Subcutaneous abdominal adipose tissue (tissue), 5 donors: ENCODE measurements around the gene TAF11.
A peak's percentile ranks its signal among the peaks of the same experiment; 100 is the strongest.
"Not testable (repeated sequence)": the region's sequence is repeated elsewhere in the genome, so short reads cannot be mapped to it uniquely, and the experiment has no call there.

Experiments
- H3K27ac ChIP-seq: one replicate; pipeline ENCODE4 v1.7.0; 2013; ENCODE audit warnings: low read depth, mild to moderate bottlenecking, inconsistent platforms, low read length, moderate library complexity
- H3K27me3 ChIP-seq, 5 donors: one replicate each; pipeline ENCODE4 v1.7.0; 2013; ENCODE audit warnings: low read length in 5 of 5, inconsistent platforms in 1 of 5; ENCODE audit not compliant: control insufficient read depth in 5 of 5, insufficient read depth in 4 of 5
- H3K36me3 ChIP-seq, 5 donors: one replicate each; pipeline ENCODE4 v1.7.0; 2013; ENCODE audit warnings: low read length in 5 of 5; ENCODE audit not compliant: control insufficient read depth in 5 of 5, insufficient read depth in 5 of 5
- H3K4me1 ChIP-seq, 5 donors: one replicate each; pipeline ENCODE4 v1.7.0; 2013; ENCODE audit warnings: low read length in 5 of 5, mild to moderate bottlenecking in 3 of 5, moderate library complexity in 1 of 5; ENCODE audit not compliant: control insufficient read depth in 5 of 5, insufficient read depth in 5 of 5
- H3K4me3 ChIP-seq, 5 donors: one replicate each; pipeline ENCODE4 v1.7.0; 2013; ENCODE audit warnings: low read length in 5 of 5, low read depth in 1 of 5
- H3K9ac ChIP-seq, 5 donors: one replicate each; pipeline ENCODE4 v1.7.0; 2013; ENCODE audit warnings: low read length in 5 of 5, mild to moderate bottlenecking in 4 of 5, moderate library complexity in 3 of 5
- H3K9me3 ChIP-seq, 5 donors: one replicate each; pipeline ENCODE4 v1.7.0; 2013; ENCODE audit warnings: low read length in 5 of 5; ENCODE audit not compliant: control insufficient read depth in 5 of 5
- donor health status: healthy.
- donor health status: healthy.
- donor health status: healthy.
- donor health status: healthy.
- donor health status: healthy.

TAF11 gene

GRCh38 chr6:34887753-34888513, at the start of gene TAF11:
Gene TAF11 (minus strand): TSS chr6:34888042. CDS start chr6:34887957, 85 bp downstream.
- Histone ChIP-seq H3K9ac (peak within 1 kb of the TSS; percentile 83 to 95 (median 89)), H3K4me3 (peak within 1 kb of the TSS; percentile 86 to 97 (median 96)), H3K27me3 (no peaks in the 10 kb centered on the region), H3K9me3 (no peaks in the 10 kb centered on the region), H3K36me3 (peaks cover 0 to 6% (median 2%) of the 10 kb centered on the region in 5 donors), H3K27ac (peak within 1 kb of the TSS; percentile 91), H3K4me1 (peaks cover 7 to 43% (median 38%) of the 10 kb centered on the region in 5 donors)

- Histone ChIP-seq H3K4me1 (peaks cover 2 to 24% (median 8%) of the 10 kb centered on the region in 5 donors), H3K27me3 (no peaks in the 10 kb centered on the region), H3K4me3 (no peak overlapping the region), H3K9me3 (no peaks in the 10 kb centered on the region), H3K27ac (no peak overlapping the region), H3K36me3 (no peaks in the 10 kb centered on the region), H3K9ac (no peak overlapping the region)
Observed at GRCh38 chr6:34934516-34934915, 46.7 kb upstream of the TAF11 start.

- H3K9me3 ChIP-seq, H3K36me3 ChIP-seq, H3K9ac ChIP-seq, H3K4me3 ChIP-seq, H3K27me3 ChIP-seq, H3K27ac ChIP-seq: not testable (repeated sequence)
- peaks cover 2 to 20% (median 8%) of the 10 kb centered on the region in 5 donors for H3K4me1 ChIP-seq
Observed at GRCh38 chr6:34932202-34932601, 44.4 kb upstream of the TAF11 start.

GRCh38 chr6:34930221-34930620, 42.4 kb upstream of the TAF11 start:
- Histone ChIP-seq H3K9me3 (no peaks in the 10 kb centered on the region), H3K36me3 (no peaks in the 10 kb centered on the region), H3K27me3 (no peaks in the 10 kb centered on the region), H3K4me3 (no peak overlapping the region), H3K4me1 (peaks cover 2 to 19% (median 8%) of the 10 kb centered on the region in 5 donors), H3K9ac (no peak overlapping the region), H3K27ac (no peak overlapping the region)

- Histone ChIP-seq H3K4me1 (peaks cover 0 to 11% (median 3%) of the 10 kb centered on the region in 5 donors), H3K4me3 (no peak overlapping the region), H3K9me3 (no peaks in the 10 kb centered on the region), H3K36me3 (no peaks in the 10 kb centered on the region), H3K9ac (no peak overlapping the region), H3K27ac (no peak overlapping the region), H3K27me3 (no peaks in the 10 kb centered on the region)
Observed at GRCh38 chr6:34929241-34929978, 41.6 kb upstream of the TAF11 start.

GRCh38 chr6:34928695-34929094, 40.9 kb upstream of the TAF11 start:
- no peak overlapping the region for H3K9ac ChIP-seq
- peaks cover 0 to 8% (median 0%) of the 10 kb centered on the region in 5 donors for H3K4me1 ChIP-seq
- H3K4me3 ChIP-seq = no peak overlapping the region
- H3K9me3 ChIP-seq = no peaks in the 10 kb centered on the region
- H3K36me3 ChIP-seq = no peaks in the 10 kb centered on the region
- H3K27me3 ChIP-seq = no peaks in the 10 kb centered on the region
- H3K27ac ChIP-seq = no peak overlapping the region

GRCh38 chr6:34928220-34928619, 40.4 kb upstream of the TAF11 start:
- no peaks in the 10 kb centered on the region for H3K36me3 ChIP-seq

GRCh38 chr6:34926655-34927054, 38.8 kb upstream of the TAF11 start:
- Histone ChIP-seq H3K27me3 (no peaks in the 10 kb centered on the region), H3K4me1 (peaks cover 0 to 7% (median 0%) of the 10 kb centered on the region in 5 donors), H3K9me3 (no peaks in the 10 kb centered on the region), H3K36me3 (peaks cover 0 to 4% (median 0%) of the 10 kb centered on the region in 5 donors), H3K9ac (no peak overlapping the region), H3K4me3 (no peak overlapping the region), H3K27ac (no peak overlapping the region)

More at GRCh38 chr6:34928220-34928619, 40.4 kb upstream of the TAF11 start:
- no peaks in the 10 kb centered on the region for H3K27me3 ChIP-seq
- no peak overlapping the region for H3K27ac ChIP-seq
- H3K9me3 ChIP-seq = no peaks in the 10 kb centered on the region
- H3K9ac ChIP-seq = peak overlapping the region in 1 of 5 donors; percentile 7
- no peak overlapping the region for H3K4me3 ChIP-seq
- peaks cover 0 to 7% (median 0%) of the 10 kb centered on the region in 5 donors for H3K4me1 ChIP-seq

- Histone ChIP-seq H3K27me3 (no peaks in the 10 kb centered on the region), H3K36me3 (peaks cover 0 to 4% (median 0%) of the 10 kb centered on the region in 5 donors), H3K9ac (no peak overlapping the region), H3K4me1 (peaks cover 0 to 4% (median 0%) of the 10 kb centered on the region in 5 donors), H3K4me3 (no peak overlapping the region), H3K27ac (no peak overlapping the region), H3K9me3 (no peaks in the 10 kb centered on the region)
Observed at GRCh38 chr6:34924831-34925625, 37.2 kb upstream of the TAF11 start.
